OCI-LY7 (cell line): ENCODE measurements around the gene MFSD6L. TPM values are rescaled to one million over a fixed set of nuclear protein-coding genes. Genes with fewer than 3 reads are reported as not detected.

Experiments
- BruUV-seq: library from RNA; stranded (reverse); fragments of 400-500 nt; replicated peaks from 2 replicates; lab custom pipeline; 2021; lab: Mats Ljungman, UMichigan
- CTCF ChIA-PET: fragments of 300-600 bp; sonication (Branson Sonifier 250); formaldehyde crosslinking; loops from one replicate; lab custom pipeline; 2022; ENCODE audit warnings: antibody characterized with exemption; ENCODE audit not compliant: unreplicated experiment; lab: Charles Lee
- POLR2A ChIA-PET: fragments of 300-600 bp; sonication (Branson Sonifier 250); formaldehyde crosslinking; loops from one replicate; lab custom pipeline; 2022; ENCODE audit warnings: antibody characterized with exemption; lab: Charles Lee
- DNase-seq: peaks from one replicate; pipeline ENCODE4 v3.0.0-alpha.2; 2015; ENCODE audit warnings: low spot score
- H2AFZ ChIP-seq: fragments of 200-600 bp; sonication (generic), shearing (Covaris generic); 2 replicates; pipeline ENCODE4 v1.6.1; 2014; ENCODE audit warnings: mild to moderate bottlenecking, antibody characterized with exemption, low read length, moderate library complexity
- H3K27ac ChIP-seq: fragments of 200-600 bp; sonication (generic); 2 replicates; pipeline ENCODE4 v1.5.1; 2014; ENCODE audit warnings: mixed run types, low read depth, mild to moderate bottlenecking, moderate library complexity, low read length, inconsistent platforms; ENCODE audit not compliant: poor library complexity, severe bottlenecking
- H3K36me3 ChIP-seq: fragments of 200-600 bp; sonication (generic); 2 replicates; pipeline ENCODE4 v1.6.1; 2014; ENCODE audit warnings: mild to moderate bottlenecking, antibody characterized with exemption, low read length, moderate library complexity, mixed read lengths; ENCODE audit not compliant: insufficient read depth
- H3K4me1 ChIP-seq: fragments of 200-600 bp; sonication (generic); 2 replicates; pipeline ENCODE4 v1.5.1; 2014; ENCODE audit warnings: mild to moderate bottlenecking, low read length; ENCODE audit not compliant: insufficient read depth, poor library complexity, severe bottlenecking
- H3K4me2 ChIP-seq: fragments of 200-600 bp; sonication (generic); 2 replicates; pipeline ENCODE4 v1.6.1; 2014; ENCODE audit warnings: mild to moderate bottlenecking, low read length
- H3K4me3 ChIP-seq: fragments of 200-600 bp; sonication (generic); 2 replicates; pipeline ENCODE4 v1.5.1; 2014; ENCODE audit warnings: mild to moderate bottlenecking, low read depth, low read length; ENCODE audit not compliant: poor library complexity, severe bottlenecking
- H3K79me2 ChIP-seq: fragments of 200-600 bp; sonication (generic); 2 replicates; pipeline ENCODE4 v1.6.1; 2016; ENCODE audit warnings: low read depth, mild to moderate bottlenecking, low read length, moderate library complexity, mixed read lengths; ENCODE audit not compliant: insufficient read depth
- H3K9me2 ChIP-seq: fragments of 200-600 bp; sonication (generic); 2 replicates; pipeline ENCODE4 v1.6.1; 2016; ENCODE audit warnings: mild to moderate bottlenecking, low read length, mixed read lengths; ENCODE audit not compliant: insufficient read depth
- H3K9me3 ChIP-seq: fragments of 200-600 bp; sonication (generic); 2 replicates; pipeline ENCODE4 v1.6.1; 2014; ENCODE audit warnings: mild to moderate bottlenecking, mixed run types, low read length, mixed read lengths
- H4K20me1 ChIP-seq: fragments of 200-600 bp; sonication (generic); 2 replicates; pipeline ENCODE4 v1.6.1; 2014; ENCODE audit warnings: mild to moderate bottlenecking, antibody characterized with exemption, low read length, moderate library complexity, mixed read lengths; ENCODE audit not compliant: insufficient read depth
- EZH2phosphoT487 ChIP-seq: fragments of 200-600 bp; sonication (generic); IDR thresholded peaks from 2 replicates; pipeline ENCODE4 v1.6.1; 2018; ENCODE audit warnings: low read depth, borderline replicate concordance, mild to moderate bottlenecking, mixed run types, antibody characterized with exemption, low read length, moderate library complexity, mixed read lengths
- intact Hi-C: fragments of 100-400 bp; cut with micrococcal nuclease; formaldehyde crosslinking; loops from one replicate; pipeline ENCODE4 v1.10.0; 2022; ENCODE audit not compliant: unreplicated experiment
- total RNA-seq, 2 experiments: library from RNA; depleted of rRNA in 1 of 2; stranded (reverse); fragments of >200 nt in 1 of 2; shearing (Covaris generic) in 1 of 2; gene quantifications; 2 replicates each; pipeline ENCODE4 v1.2.3, GENCODE V29; 2014 to 2022
- TF ChIP-seq, protein P1 (sequence below): fragments of 200-600 bp; sonication (generic); conservative IDR thresholded peaks from 2 replicates; pipeline ENCODE4 v1.5.1; 2014; ENCODE audit warnings: mild to moderate bottlenecking, antibody characterized with exemption, low read length, moderate library complexity, mixed read lengths

MFSD6L gene
- total RNA-seq, 2 experiments from 2014 or later: not detected

DNA sequence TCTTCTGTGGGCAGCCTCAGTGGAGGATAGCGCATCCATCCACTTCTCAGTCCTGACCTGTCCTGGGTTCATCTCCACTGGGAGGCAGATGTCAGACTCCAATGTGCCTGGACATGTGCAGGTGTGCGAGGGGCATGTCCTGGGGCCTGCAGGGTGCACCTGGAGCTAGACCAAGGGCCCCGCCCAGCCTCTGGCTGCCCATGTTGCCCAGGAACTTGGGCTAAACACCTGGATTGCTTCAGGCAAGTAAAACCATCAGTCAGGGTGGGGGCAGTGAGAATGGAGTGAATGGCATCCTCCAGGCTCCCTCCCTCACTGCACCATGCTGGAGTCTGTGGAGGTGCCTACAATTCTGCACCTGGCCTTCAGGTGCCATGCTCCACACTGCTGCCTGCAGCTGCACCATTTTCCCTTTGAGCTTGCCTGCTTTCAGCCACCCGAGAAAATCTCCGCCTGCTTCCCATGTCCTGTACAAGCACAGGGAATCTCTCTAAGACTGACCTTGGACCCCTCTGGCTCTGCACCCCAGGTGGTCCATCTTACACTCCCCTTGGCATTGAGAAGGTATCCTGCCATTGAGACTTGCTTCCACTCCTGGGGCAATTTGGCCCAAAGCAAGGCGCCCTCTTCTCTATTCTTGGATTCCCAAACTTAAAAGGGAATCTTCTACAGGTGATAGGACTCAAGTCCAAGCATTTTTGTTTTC, 2.1 kb upstream of the MFSD6L start:
- Histone ChIP-seq H2AFZ (no peak overlapping the region), H3K79me2 (no peaks in the 10 kb centered on the region), H3K9me3 (no peaks in the 10 kb centered on the region), H3K4me2 (no peak overlapping the region), H3K36me3 (no peaks in the 10 kb centered on the region), H4K20me1 (no peaks in the 10 kb centered on the region), H3K27ac (no peak overlapping the region), H3K9me2 (no peaks in the 10 kb centered on the region), H3K4me3 (no peak overlapping the region), H3K4me1 (peaks cover 1% of the 10 kb centered on the region)
- intact Hi-C loops: no loop called here
- TF ChIP-seq, protein P1, sequence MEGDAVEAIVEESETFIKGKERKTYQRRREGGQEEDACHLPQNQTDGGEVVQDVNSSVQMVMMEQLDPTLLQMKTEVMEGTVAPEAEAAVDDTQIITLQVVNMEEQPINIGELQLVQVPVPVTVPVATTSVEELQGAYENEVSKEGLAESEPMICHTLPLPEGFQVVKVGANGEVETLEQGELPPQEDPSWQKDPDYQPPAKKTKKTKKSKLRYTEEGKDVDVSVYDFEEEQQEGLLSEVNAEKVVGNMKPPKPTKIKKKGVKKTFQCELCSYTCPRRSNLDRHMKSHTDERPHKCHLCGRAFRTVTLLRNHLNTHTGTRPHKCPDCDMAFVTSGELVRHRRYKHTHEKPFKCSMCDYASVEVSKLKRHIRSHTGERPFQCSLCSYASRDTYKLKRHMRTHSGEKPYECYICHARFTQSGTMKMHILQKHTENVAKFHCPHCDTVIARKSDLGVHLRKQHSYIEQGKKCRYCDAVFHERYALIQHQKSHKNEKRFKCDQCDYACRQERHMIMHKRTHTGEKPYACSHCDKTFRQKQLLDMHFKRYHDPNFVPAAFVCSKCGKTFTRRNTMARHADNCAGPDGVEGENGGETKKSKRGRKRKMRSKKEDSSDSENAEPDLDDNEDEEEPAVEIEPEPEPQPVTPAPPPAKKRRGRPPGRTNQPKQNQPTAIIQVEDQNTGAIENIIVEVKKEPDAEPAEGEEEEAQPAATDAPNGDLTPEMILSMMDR: no peak
- TF ChIP-seq EZH2phosphoT487: no peak
- no TSS peak for BruUV-seq
- ChIA-PET POLR2A (no interaction called here), CTCF (interaction anchor here (0.7 kb wide), 1 partner anchor 57 kb away, joined by 3 read pairs; no protein-coding TSS in a partner anchor)
- DNase-seq: no peak

DNA sequence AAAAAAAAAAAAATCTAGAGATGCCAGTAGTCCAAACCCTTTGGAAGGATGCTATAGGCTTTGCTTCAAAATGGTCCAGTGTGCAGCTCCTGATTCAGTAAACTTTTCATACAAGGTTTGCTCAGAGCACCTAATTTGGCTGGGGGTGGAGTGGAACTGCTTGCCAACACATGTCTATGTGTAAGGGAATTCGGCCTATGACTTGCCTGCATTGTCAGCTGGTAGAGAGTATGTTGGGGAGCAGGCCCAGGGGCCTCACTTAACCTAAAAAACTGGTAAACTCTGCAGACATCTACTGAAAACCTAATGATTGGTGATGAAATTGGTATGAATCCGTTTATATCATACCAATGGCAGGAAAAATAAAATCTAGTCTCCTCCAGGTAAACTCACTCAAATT, 1.5 kb upstream of the MFSD6L start:
- H3K4me3 ChIP-seq: no peak overlapping the region
- H3K4me1 ChIP-seq: no peaks in the 10 kb centered on the region
- intact Hi-C loops: no loop called here
- H4K20me1 ChIP-seq: no peaks in the 10 kb centered on the region
- H3K36me3 ChIP-seq: no peaks in the 10 kb centered on the region
- H2AFZ ChIP-seq: no peak overlapping the region
- no peak overlapping the region for H3K4me2 ChIP-seq
- BruUV-seq: no TSS peak
- TF ChIP-seq, protein P1: no peak
- no peak for TF ChIP-seq EZH2phosphoT487
- no peak for DNase-seq
- CTCF ChIA-PET: interaction anchor here (0.7 kb wide), 1 partner anchor 58 kb away, joined by 3 read pairs; no protein-coding TSS in a partner anchor
- no peaks in the 10 kb centered on the region for H3K9me2 ChIP-seq
- H3K27ac ChIP-seq: no peak overlapping the region
- POLR2A ChIA-PET: no interaction called here
- no peaks in the 10 kb centered on the region for H3K79me2 ChIP-seq
- no peaks in the 10 kb centered on the region for H3K9me3 ChIP-seq

DNA sequence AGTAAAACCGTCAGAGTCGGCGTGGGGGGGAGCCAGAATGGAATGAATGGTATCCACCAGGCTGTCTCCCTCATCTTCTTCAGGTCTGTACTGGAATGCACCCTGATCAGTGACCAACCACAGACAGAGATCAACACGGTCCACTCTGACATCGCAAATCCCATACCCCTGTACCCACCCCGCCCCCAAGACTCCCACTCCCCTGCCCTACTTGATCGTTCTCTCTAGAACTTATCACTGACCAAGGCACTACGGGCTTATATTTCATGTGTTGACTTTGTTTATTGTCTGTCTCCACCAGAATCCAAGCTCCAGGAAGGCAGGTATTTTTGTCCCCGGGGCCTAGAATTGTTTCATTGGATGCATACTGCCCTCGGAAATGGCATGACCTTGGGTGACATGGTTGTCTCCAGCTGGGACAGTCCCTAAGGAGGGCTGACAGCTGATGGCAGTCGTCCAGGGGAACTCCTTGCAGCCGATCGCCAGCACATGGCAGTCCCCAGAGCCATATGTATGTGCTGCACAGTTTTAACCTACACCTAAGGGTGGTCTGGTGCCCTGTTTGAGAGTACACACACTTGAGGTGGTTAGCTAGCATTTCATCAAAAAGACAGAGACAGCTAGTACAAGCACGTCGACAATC, 526 bp upstream of the MFSD6L start:
- H2AFZ ChIP-seq: no peak overlapping the region
- H3K27ac ChIP-seq: no peak overlapping the region
- H3K9me3 ChIP-seq: no peaks in the 10 kb centered on the region
- intact Hi-C loops: no loop called here
- no peaks in the 10 kb centered on the region for H3K36me3 ChIP-seq
- BruUV-seq: no TSS peak
- H3K9me2 ChIP-seq: no peaks in the 10 kb centered on the region
- ChIA-PET POLR2A (no interaction called here), CTCF (no interaction called here)
- H3K79me2 ChIP-seq: no peaks in the 10 kb centered on the region
- no peaks in the 10 kb centered on the region for H4K20me1 ChIP-seq
- no peak overlapping the region for H3K4me3 ChIP-seq
- no peak for DNase-seq
- no peaks in the 10 kb centered on the region for H3K4me1 ChIP-seq
- TF ChIP-seq, protein P1: no peak
- TF ChIP-seq EZH2phosphoT487: no peak
- no peak overlapping the region for H3K4me2 ChIP-seq
